Keratinocyte (primary cell): Measurements from ENCODE around the gene UNC13C. TPM values are rescaled to one million over a fixed set of nuclear protein-coding genes. Genes with fewer than 3 reads are reported as not detected.

Experiments
- DNase-seq: peaks from one replicate; pipeline ENCODE4 v3.0.0-alpha.2; 2011; ENCODE audit warnings: low read depth, missing footprints, low spot score
- FAIRE-seq: peaks from 2 replicates; lab custom pipeline; 2011; peaks lifted over from hg19 to GRCh38; lab: Jason Lieb, UNC
- H2AFZ ChIP-seq: 2 replicates; pipeline ENCODE4 v1.6.0; 2012; ENCODE audit warnings: low read length, control low read depth, inconsistent platforms; ENCODE audit not compliant: control insufficient read depth
- H3K27ac ChIP-seq: 2 replicates; pipeline ENCODE4 v1.5.1; 2011; ENCODE audit warnings: low read length; ENCODE audit not compliant: control insufficient read depth, insufficient read depth
- H3K27me3 ChIP-seq: 3 replicates; pipeline ENCODE4 v1.6.0; 2011; ENCODE audit warnings: low read length; ENCODE audit not compliant: control insufficient read depth, insufficient read depth; ENCODE audit errors: extremely low read depth
- H3K36me3 ChIP-seq, 2 experiments: 2 replicates in 1 of 2; 3 replicates in 1 of 2; pipeline ENCODE4 v1.5.1; 2011; ENCODE audit warnings: low read length in 2 of 2, mild to moderate bottlenecking in 1 of 2; ENCODE audit not compliant: control insufficient read depth in 2 of 2, insufficient read depth in 2 of 2; ENCODE audit errors: extremely low read depth in 1 of 2
- H3K4me1 ChIP-seq: 3 replicates; pipeline ENCODE4 v1.5.1; 2011; ENCODE audit warnings: low read length; ENCODE audit not compliant: control insufficient read depth, insufficient read depth; ENCODE audit errors: extremely low read depth
- H3K4me2 ChIP-seq: 3 replicates; pipeline ENCODE4 v1.6.0; 2011; ENCODE audit warnings: low read depth, low read length; ENCODE audit not compliant: control insufficient read depth, insufficient read depth; ENCODE audit errors: extremely low read depth
- H3K4me3 ChIP-seq, 3 experiments: fragments of 200-600 bp in 1 of 3; sonication (generic) in 1 of 3; 2 replicates in 2 of 3; 3 replicates in 1 of 3; pipeline ENCODE4 v1.5.1; 2011 to 2016; ENCODE audit warnings: low read length in 3 of 3, mild to moderate bottlenecking in 3 of 3, control low read depth in 2 of 3, inconsistent platforms in 1 of 3, low read depth in 1 of 3, mixed read lengths in 1 of 3, mixed run types in 1 of 3, moderate library complexity in 1 of 3; ENCODE audit not compliant: control insufficient read depth in 2 of 3, insufficient read depth in 2 of 3; ENCODE audit errors: extremely low read depth in 1 of 3
- H3K79me2 ChIP-seq: 2 replicates; pipeline ENCODE4 v1.6.0; 2012; ENCODE audit warnings: low read length; ENCODE audit not compliant: control insufficient read depth, insufficient read depth
- H3K9ac ChIP-seq: 3 replicates; pipeline ENCODE4 v1.6.0; 2011; ENCODE audit warnings: low read length; ENCODE audit not compliant: control insufficient read depth, insufficient read depth; ENCODE audit errors: extremely low read depth
- H3K9me1 ChIP-seq: 3 replicates; pipeline ENCODE4 v1.6.0; 2011; ENCODE audit warnings: low read length; ENCODE audit not compliant: control insufficient read depth, insufficient read depth; ENCODE audit errors: extremely low read depth
- H3K9me3 ChIP-seq: 2 replicates; pipeline ENCODE4 v1.5.1; 2012; ENCODE audit warnings: low read depth, low read length; ENCODE audit not compliant: control insufficient read depth
- H4K20me1 ChIP-seq: 3 replicates; pipeline ENCODE4 v1.6.0; 2011; ENCODE audit warnings: low read length; ENCODE audit not compliant: control insufficient read depth, insufficient read depth; ENCODE audit errors: extremely low read depth
- CTCF ChIP-seq, 3 experiments: IDR thresholded peaks in 1 of 3; conservative IDR thresholded peaks in 1 of 3; optimal IDR thresholded peaks in 1 of 3; 2 replicates in 2 of 3; 3 replicates in 1 of 3; pipeline versions ENCODE3 to v1.5.1; 2011; ENCODE audit warnings: low read length in 3 of 3, mild to moderate bottlenecking in 3 of 3, moderate library complexity in 2 of 3, control low read depth in 1 of 3, inconsistent platforms in 1 of 3; ENCODE audit not compliant: insufficient read depth in 2 of 3; ENCODE audit errors: extremely low read depth in 1 of 3
- EZH2 ChIP-seq: IDR thresholded peaks from one replicate; pipeline ENCODE4 v1.6.1; 2012; ENCODE audit warnings: inconsistent platforms, mild to moderate bottlenecking, low read length, moderate library complexity
- dilution Hi-C: fragments of 300-500 bp; cut with MboI; formaldehyde crosslinking; loops from one replicate; pipeline ENCODE4 v1.7.0; 2020; ENCODE audit warnings: low sequenced_read_pairs; ENCODE audit not compliant: extremely low pct_ligation_motif_present
- polyA plus RNA-seq, 5 experiments: library from polyadenylated mRNA; depleted of rRNA in 3 of 5; stranded (reverse) in 3 of 5; stranded (forward) in 1 of 5; unstranded in 1 of 5; fragments of >200 nt; gene quantifications; 1 replicate in 1 of 5; 2 replicates in 3 of 5; 3 replicates in 1 of 5; pipeline versions ENCODE4 v1.2.1 to v1.2.3, GENCODE V29; 2011 to 2012; ENCODE audit warnings: missing spikeins in 2 of 5, low read depth in 1 of 5, low replicate concordance in 1 of 5

The UNC13C gene
- polyA plus RNA-seq, 1 donor (not counting 4 experiments of a cell fraction or from before 2014, with no cell fraction given), result not detected

- no peaks in the 10 kb centered on the region for H3K79me2 ChIP-seq
- no peak overlapping the region for H3K27ac ChIP-seq
- FAIRE-seq (no peak), DNase-seq (no peak)
- H2AFZ ChIP-seq, result no peak overlapping the region
- TF ChIP-seq EZH2 (no peak), CTCF (optimal IDR thresholded peaks at IDR 0.05 in 1 of 3, IDR thresholded peaks at IDR 0.05 in 1 of 3, conservative IDR thresholded peaks at IDR 0.05 in 1 of 3; ENCODE audit: extremely low read depth in 1 of 3, insufficient read depth in 2 of 3, low read length in 3 of 3) (no peak)
- dilution Hi-C loops, result no loop called here
- no peaks in the 10 kb centered on the region for H3K9me3 ChIP-seq
- no peak overlapping the region for H3K4me2 ChIP-seq
- H3K9me1 ChIP-seq, result no peaks in the 10 kb centered on the region
- no peak overlapping the region for H3K9ac ChIP-seq
- no peaks in the 10 kb centered on the region for H4K20me1 ChIP-seq
- no peak overlapping the region for H3K4me3 ChIP-seq
- no peaks in the 10 kb centered on the region for H3K4me1 ChIP-seq
- H3K27me3 ChIP-seq, result no peaks in the 10 kb centered on the region
- no peaks in the 10 kb centered on the region for H3K36me3 ChIP-seq
These were observed 660.4 kb downstream of the UNC13C start for GRCh38 chr15:54638666-54639065.

DNA sequence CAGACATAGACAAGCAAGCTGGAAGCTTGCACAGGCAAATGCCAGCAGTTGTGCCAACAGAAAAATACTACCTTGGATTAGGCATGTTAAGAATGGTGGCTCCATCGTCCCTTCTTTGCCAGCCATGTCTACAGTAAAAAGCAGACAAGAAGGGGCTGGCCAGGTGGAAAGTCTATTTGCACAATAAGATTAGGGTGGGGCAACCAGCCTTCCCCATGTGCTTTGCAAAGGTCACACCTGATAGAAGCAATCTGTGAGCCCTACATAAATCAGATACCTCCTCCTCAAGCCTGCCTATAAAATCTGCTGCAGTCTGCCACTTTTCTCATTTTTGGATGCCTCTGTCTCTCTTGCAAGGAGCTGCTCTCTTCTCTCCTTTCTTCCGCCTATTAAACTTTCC is 662.6 kb downstream of the UNC13C start:
- no peak for DNase-seq
- dilution Hi-C loops, result no loop called here
- FAIRE-seq, result no peak
- no peaks in the 10 kb centered on the region for H3K9me3 ChIP-seq
- H3K36me3 ChIP-seq, result no peaks in the 10 kb centered on the region
- H3K79me2 ChIP-seq, result no peaks in the 10 kb centered on the region
- H4K20me1 ChIP-seq, result no peaks in the 10 kb centered on the region
- no peaks in the 10 kb centered on the region for H3K9me1 ChIP-seq
- H3K27ac ChIP-seq, result no peak overlapping the region
- no peak overlapping the region for H3K4me2 ChIP-seq
- H3K4me3 ChIP-seq, result no peak overlapping the region
- no peaks in the 10 kb centered on the region for H3K4me1 ChIP-seq
- no peak overlapping the region for H2AFZ ChIP-seq
- no peak for TF ChIP-seq EZH2
- TF ChIP-seq CTCF (optimal IDR thresholded peaks at IDR 0.05 in 1 of 3, IDR thresholded peaks at IDR 0.05 in 1 of 3, conservative IDR thresholded peaks at IDR 0.05 in 1 of 3; ENCODE audit: extremely low read depth in 1 of 3, insufficient read depth in 2 of 3, low read length in 3 of 3), result no peak
- H3K27me3 ChIP-seq, result no peaks in the 10 kb centered on the region
- no peak overlapping the region for H3K9ac ChIP-seq
